ENCODE results near the gene COL18A1. TPM values are rescaled to one million over a fixed set of nuclear protein-coding genes. Genes with fewer than 3 reads are reported as not detected.

Gene COL18A1
- total and polyA plus RNA-seq, 2 of the 8 experiments (the other 6 are each of a cell fraction or from before 2014, with no cell fraction given), result 145 to 201 TPM

DNA sequence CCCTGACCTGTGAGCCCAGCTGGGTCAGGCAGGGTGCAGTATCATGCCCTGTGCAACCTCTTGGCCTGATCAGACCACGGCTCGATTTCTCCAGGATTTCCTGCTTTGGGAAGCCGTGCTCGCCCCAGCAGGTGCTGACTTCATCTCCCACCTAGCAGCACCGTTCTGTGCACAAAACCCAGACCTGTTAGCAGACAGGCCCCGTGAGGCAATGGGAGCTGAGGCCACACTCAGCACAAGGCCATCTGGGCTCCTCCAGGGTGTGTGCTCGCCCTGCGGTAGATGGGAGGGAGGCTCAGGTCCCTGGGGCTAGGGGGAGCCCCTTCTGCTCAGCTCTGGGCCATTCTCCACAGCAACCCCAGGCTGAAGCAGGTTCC is 107.6 kb downstream of the COL18A1 start (continued):
- TF ChIP-seq JUN (IDR thresholded peaks at IDR 0.05; ENCODE audit: low read depth, low read length) (no peak), POLR2AphosphoS5 (IDR thresholded peaks at IDR 0.05; ENCODE audit: low read depth, low read length) (no peak; the same call in 1 of the 2 replicates), CBX5 (IDR thresholded peaks at IDR 0.05; ENCODE audit: low read depth, low read length) (no peak)

Measured in H1 (cell line).